Islet of Langerhans (tissue), 1 donor: Measurements from ENCODE around the gene ZNF23.
"Not testable (repeated sequence)": the region's sequence is repeated elsewhere in the genome, so short reads cannot be mapped to it uniquely, and the experiment has no call there.

Experiments used
- FAIRE-seq: peaks from one replicate; lab custom pipeline; 2011; peaks lifted over from hg19 to GRCh38; lab: Jason Lieb, UNC

ZNF23 gene

GRCh38 chr16:71461686-71462648, at the start of gene ZNF23:
Gene ZNF23 (minus strand): TSS chr16:71462247. CDS start chr16:71456796, 5,451 bp downstream.
- FAIRE-seq, result no peak

GRCh38 chr16:71507061-71507460, 45.0 kb upstream of the ZNF23 start:
- FAIRE-seq, result no peak

GRCh38 chr16:71504901-71505300, 42.9 kb upstream of the ZNF23 start:
- FAIRE-seq, result no peak

- FAIRE-seq, result not testable (repeated sequence)
Measured at GRCh38 chr16:71504051-71504450, 42.0 kb upstream of the ZNF23 start.

- no peak for FAIRE-seq
Measured at GRCh38 chr16:71501547-71501946, 39.5 kb upstream of the ZNF23 start.

GRCh38 chr16:71500964-71501363, 38.9 kb upstream of the ZNF23 start:
- no peak for FAIRE-seq

- peak; percentile 91 for FAIRE-seq
Measured at GRCh38 chr16:71499775-71500364, 37.8 kb upstream of the ZNF23 start.

- FAIRE-seq, result no peak
Measured at GRCh38 chr16:71498031-71498430, 36.0 kb upstream of the ZNF23 start.

GRCh38 chr16:71493213-71493612, 31.2 kb upstream of the ZNF23 start:
- no peak for FAIRE-seq

- no peak for FAIRE-seq
Measured at GRCh38 chr16:71492786-71493185, 30.7 kb upstream of the ZNF23 start.

GRCh38 chr16:71491054-71491453, 29.0 kb upstream of the ZNF23 start:
- FAIRE-seq, result no peak

- no peak for FAIRE-seq
Measured at GRCh38 chr16:71490361-71490760, 28.3 kb upstream of the ZNF23 start.

GRCh38 chr16:71489122-71489521, 27.1 kb upstream of the ZNF23 start, which contains the start of gene ZNF19:
Gene ZNF19 (minus strand): TSS chr16:71489324. CDS start chr16:71482114, 7,210 bp downstream.
- FAIRE-seq, result no peak

- peak; percentile 95 for FAIRE-seq
Measured at GRCh38 chr16:71484006-71484893, 22.2 kb upstream of the ZNF23 start.

- FAIRE-seq, result no peak
Measured at GRCh38 chr16:71482569-71482968, 20.5 kb upstream of the ZNF23 start.

GRCh38 chr16:71480956-71481355, 18.9 kb upstream of the ZNF23 start:
- no peak for FAIRE-seq

GRCh38 chr16:71479420-71479819, 17.4 kb upstream of the ZNF23 start:
- FAIRE-seq, result no peak

GRCh38 chr16:71476457-71477124, 14.5 kb upstream of the ZNF23 start:
- FAIRE-seq, result no peak

- no peak for FAIRE-seq
Measured at GRCh38 chr16:71474864-71475263, 12.8 kb upstream of the ZNF23 start.

- no peak for FAIRE-seq
Measured at GRCh38 chr16:71473891-71474290, 11.8 kb upstream of the ZNF23 start.

GRCh38 chr16:71472931-71473330, 10.9 kb upstream of the ZNF23 start:
- FAIRE-seq, result no peak

GRCh38 chr16:71472051-71472450, 10.0 kb upstream of the ZNF23 start:
- FAIRE-seq, result no peak
